Glomerular endothelial cell (primary cell): ENCODE data around the gene ADD3. TPM values are rescaled to one million over a fixed set of nuclear protein-coding genes. Genes with fewer than 3 reads are reported as not detected.

Source experiments
- DNase-seq: peaks from one replicate; pipeline ENCODE4 v3.0.0-alpha.2; 2011; ENCODE audit warnings: low read depth, low spot score; ENCODE audit errors: extremely low read depth
- total RNA-seq: library from RNA; depleted of rRNA; stranded (reverse); fragments of >200 nt; gene quantifications from 2 replicates; pipeline ENCODE4 v1.2.3, GENCODE V29; 2015

ADD3 gene
- total RNA-seq, 1 donor from 2014 or later, result 99.2 TPM

- no peak for DNase-seq
These were observed 4.8 kb upstream of the ADD3 start for GRCh38 chr10:110002801-110003523.

- DNase-seq, result no peak
These were observed 4.3 kb upstream of the ADD3 start for GRCh38 chr10:110003524-110003885.

- DNase-seq, result no peak
These were observed 2.1 kb upstream of the ADD3 start for GRCh38 chr10:110005719-110006118.

GRCh38 chr10:110006358-110007160 lies 1.2 kb upstream of the ADD3 start:
- no peak for DNase-seq

- no peak for DNase-seq
These were observed 553 bp upstream of the ADD3 start for GRCh38 chr10:110007161-110007700.

GRCh38 chr10:110008518-110009339 lies 945 bp downstream of the ADD3 start:
- no peak for DNase-seq

GRCh38 chr10:110009736-110010475 lies 2.1 kb downstream of the ADD3 start:
- no peak for DNase-seq

GRCh38 chr10:110010486-110011378 lies 2.9 kb downstream of the ADD3 start:
- DNase-seq, result no peak

GRCh38 chr10:110011681-110012080 lies 3.9 kb downstream of the ADD3 start:
- no peak for DNase-seq

GRCh38 chr10:110013630-110014293 lies 6.0 kb downstream of the ADD3 start:
- DNase-seq, result no peak

- DNase-seq, result no peak
These were observed 8.3 kb downstream of the ADD3 start for GRCh38 chr10:110016039-110016438.

GRCh38 chr10:110017052-110017451 lies 9.3 kb downstream of the ADD3 start:
- no peak for DNase-seq

- no peak for DNase-seq
These were observed 10.1 kb downstream of the ADD3 start for GRCh38 chr10:110017907-110018306.

GRCh38 chr10:110020265-110020664 lies 12.5 kb downstream of the ADD3 start:
- DNase-seq, result no peak

- DNase-seq, result no peak
These were observed 15.1 kb downstream of the ADD3 start for GRCh38 chr10:110022716-110023504.

GRCh38 chr10:110023785-110024465 lies 16.1 kb downstream of the ADD3 start:
- DNase-seq, result no peak

GRCh38 chr10:110029450-110029849 lies 21.7 kb downstream of the ADD3 start:
- no peak for DNase-seq
